ENCODE data around the gene ARL15. TPM values are rescaled to one million over a fixed set of nuclear protein-coding genes. Genes with fewer than 3 reads are reported as not detected.
"Not testable (repeated sequence)": the region's sequence is repeated elsewhere in the genome, so short reads cannot be mapped to it uniquely, and the experiment has no call there.

Gene ARL15
- polyA plus RNA-seq (ENCODE audit: insufficient read length) = 24.7 TPM

GRCh38 chr5:54310433-54311175 is at the start of gene ARL15:
ARL15 (minus strand) TSS chr5:54310573.
- peak; percentile 92 for DNase-seq (ENCODE audit: low read depth)

GRCh38 chr5:54360089-54360488 is 49.7 kb upstream of the ARL15 start:
- no peak for DNase-seq (ENCODE audit: low read depth)

GRCh38 chr5:54357408-54358058 is 47.2 kb upstream of the ARL15 start:
- no peak for DNase-seq (ENCODE audit: low read depth)

GRCh38 chr5:54353933-54354564 is 43.7 kb upstream of the ARL15 start:
- not testable (repeated sequence) for DNase-seq (ENCODE audit: low read depth)

GRCh38 chr5:54352580-54352979 is 42.2 kb upstream of the ARL15 start:
- not testable (repeated sequence) for DNase-seq (ENCODE audit: low read depth)

GRCh38 chr5:54347221-54347865 is 37.0 kb upstream of the ARL15 start:
- no peak for DNase-seq (ENCODE audit: low read depth)

GRCh38 chr5:54344653-54345052 is 34.3 kb upstream of the ARL15 start:
- no peak for DNase-seq (ENCODE audit: low read depth)

GRCh38 chr5:54341971-54342370 is 31.6 kb upstream of the ARL15 start:
- DNase-seq (ENCODE audit: low read depth) = no peak

GRCh38 chr5:54337523-54337922 is 27.1 kb upstream of the ARL15 start:
- DNase-seq (ENCODE audit: low read depth) = no peak

- no peak for DNase-seq (ENCODE audit: low read depth)
Observed at GRCh38 chr5:54332720-54333119, 22.3 kb upstream of the ARL15 start.

- DNase-seq (ENCODE audit: low read depth) = no peak
Observed at GRCh38 chr5:54329731-54330709, 19.6 kb upstream of the ARL15 start.

- no peak for DNase-seq (ENCODE audit: low read depth)
Observed at GRCh38 chr5:54326662-54327270, 16.4 kb upstream of the ARL15 start.

- DNase-seq (ENCODE audit: low read depth) = no peak
Observed at GRCh38 chr5:54325610-54326311, 15.4 kb upstream of the ARL15 start.

- no peak for DNase-seq (ENCODE audit: low read depth)
Observed at GRCh38 chr5:54325272-54325609, 14.9 kb upstream of the ARL15 start.

GRCh38 chr5:54324651-54325271 is 14.4 kb upstream of the ARL15 start:
- DNase-seq (ENCODE audit: low read depth) = no peak

GRCh38 chr5:54323495-54323894 is 13.1 kb upstream of the ARL15 start:
- DNase-seq (ENCODE audit: low read depth) = no peak

- DNase-seq (ENCODE audit: low read depth) = no peak
Observed at GRCh38 chr5:54320256-54320655, 9.9 kb upstream of the ARL15 start.

GRCh38 chr5:54317511-54318260 is 7.3 kb upstream of the ARL15 start:
- no peak for DNase-seq (ENCODE audit: low read depth)
